HEK293 (cell line): ENCODE data around the gene SMPD3.

Experiments used
- CTCF ChIA-PET: fragments of 350-600 bp; formaldehyde crosslinking; extraction: SDS; loops from one replicate; lab custom pipeline; 2021; ENCODE audit warnings: antibody characterized with exemption; lab: Yijun Ruan, JAX
- POLR2A ChIA-PET: fragments of 300-600 bp; formaldehyde crosslinking; extraction: SDS; loops from one replicate; lab custom pipeline; 2020; ENCODE audit warnings: antibody characterized with exemption, inconsistent platforms; lab: Yijun Ruan, JAX
- H3K27ac ChIP-seq: fragments of 200-500 bp; sonication (Bioruptor generic); 2 replicates; pipeline ENCODE4 v1.5.1; 2014; ENCODE audit warnings: low read depth, low read length, control low read depth, inconsistent platforms; ENCODE audit errors: extremely low read depth
- H3K36me3 ChIP-seq, 2 experiments: fragments of 200-500 bp in 1 of 2; sonication (Bioruptor generic) in 1 of 2; 1 replicate in 1 of 2; 2 replicates in 1 of 2; pipeline ENCODE4 v1.5.1; 2014 to 2017; ENCODE audit warnings: inconsistent platforms in 2 of 2, low read length in 2 of 2; ENCODE audit not compliant: control insufficient read depth in 2 of 2, insufficient read depth in 1 of 2
- H3K4me1 ChIP-seq: fragments of 200-500 bp; sonication (Bioruptor generic); 2 replicates; pipeline ENCODE4 v1.5.1; 2014; ENCODE audit warnings: mild to moderate bottlenecking, low read length, inconsistent platforms; ENCODE audit not compliant: control insufficient read depth, insufficient read depth
- H3K4me3 ChIP-seq: 2 replicates; pipeline ENCODE4 v1.5.1; 2011; ENCODE audit warnings: low read depth, mild to moderate bottlenecking, control low read depth, low read length, moderate library complexity
- H3K9me3 ChIP-seq: fragments of 200-500 bp; sonication (Bioruptor generic); 2 replicates; pipeline ENCODE4 v1.5.1; 2014; ENCODE audit warnings: low read depth, low read length, inconsistent platforms; ENCODE audit not compliant: control insufficient read depth, insufficient read depth
- GLIS1 ChIP-seq: fragments of 450-650 bp; formaldehyde crosslinking; IDR thresholded peaks from 2 replicates; pipeline ENCODE4 v1.5.1; 2016; ENCODE audit warnings: missing biosample characterization, missing genetic modification characterization
- PRDM1 ChIP-seq: fragments of 450-650 bp; formaldehyde crosslinking; IDR thresholded peaks from 2 replicates; pipeline ENCODE4; 2016; ENCODE audit warnings: missing biosample characterization, missing genetic modification characterization
- PRDM2 ChIP-seq: fragments of 450-650 bp; formaldehyde crosslinking; IDR thresholded peaks from 2 replicates; pipeline ENCODE4 v1.5.1; 2016; ENCODE audit warnings: missing biosample characterization, missing genetic modification characterization, borderline replicate concordance
- RBAK ChIP-seq: fragments of 450-650 bp; formaldehyde crosslinking; IDR thresholded peaks from 2 replicates; pipeline ENCODE4 v1.5.1; 2016; ENCODE audit warnings: missing biosample characterization, missing genetic modification characterization
- ZBTB48 ChIP-seq: fragments of 450-650 bp; formaldehyde crosslinking; IDR thresholded peaks from 2 replicates; pipeline ENCODE4 v1.5.1; 2016; ENCODE audit warnings: missing biosample characterization, missing genetic modification characterization
- ZIC2 ChIP-seq: fragments of 450-650 bp; formaldehyde crosslinking; IDR thresholded peaks from 2 replicates; pipeline ENCODE4 v1.5.1; 2016; ENCODE audit warnings: missing biosample characterization, missing genetic modification characterization
- ZNF488 ChIP-seq: fragments of 450-650 bp; formaldehyde crosslinking; IDR thresholded peaks from 2 replicates; pipeline ENCODE4 v1.5.1; 2016; ENCODE audit warnings: missing biosample characterization, missing genetic modification characterization
- ZNF513 ChIP-seq: fragments of 450-650 bp; IDR thresholded peaks from 2 replicates; pipeline ENCODE4 v1.5.1; 2018; ENCODE audit warnings: missing biosample characterization, missing genetic modification characterization
- ZNF843 ChIP-seq: fragments of 450-650 bp; formaldehyde crosslinking; IDR thresholded peaks from 2 replicates; pipeline ENCODE4 v1.5.1; 2016; ENCODE audit warnings: missing biosample characterization, missing genetic modification characterization

SMPD3 gene

DNA sequence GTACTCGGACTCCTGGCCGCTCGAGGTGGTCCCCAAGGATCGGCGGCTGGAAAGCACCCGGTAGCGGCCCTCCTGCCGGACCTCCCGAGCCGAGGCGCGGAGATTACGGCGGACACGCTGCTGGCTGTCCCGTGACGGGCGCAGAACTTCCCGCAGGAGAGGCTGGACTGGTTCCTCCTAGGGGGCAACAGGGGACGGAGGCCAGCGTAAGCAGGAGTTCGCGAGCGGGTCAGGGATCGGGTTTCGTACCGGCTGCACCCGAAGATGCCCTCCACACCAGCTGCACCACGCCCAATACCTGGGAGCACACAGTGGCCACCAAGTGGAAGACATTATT lies 137.9 kb downstream of the SMPD3 start:
- peak overlapping the region; percentile 51 for H3K27ac ChIP-seq
- H3K4me1 ChIP-seq, result no peaks in the 10 kb centered on the region
- ChIA-PET POLR2A (interaction anchor here (0.5 to 2.6 kb wide), 24 partner anchors 9 to 717 kb away, joined by 3 to 40 read pairs (median 6); partner anchors contain the start of genes ESRP2, NFATC3, PLA2G15 and SLC7A6), CTCF (interaction anchor here (0.7 to 2.3 kb wide), 5 partner anchors 18 to 95 kb away, joined by 3 to 28 read pairs (median 4); no protein-coding TSS in a partner anchor)
- 0 out of 2 replicates have a peak, but pooled peaks have one; percentile 35 for TF ChIP-seq PRDM2 (tag by site-specific recombination)
- TF ChIP-seq GLIS1 (tag by site-specific recombination), result 0 out of 2 replicates have a peak, but pooled peaks have one; percentile 12
- TF ChIP-seq ZNF843, result no peak
- TF ChIP-seq ZNF513 (tag by site-specific recombination), result no peak
- TF ChIP-seq RBAK (tag by site-specific recombination), result no peak
- peak; percentile 81 for TF ChIP-seq ZBTB48 (tag by site-specific recombination)
- H3K4me3 ChIP-seq, result peak overlapping the region; percentile 85
- no peaks in the 10 kb centered on the region for H3K9me3 ChIP-seq
- peaks cover 22 to 54% of the 10 kb centered on the region in 2 experiments for H3K36me3 ChIP-seq

- TF ChIP-seq ZIC2 (tag by site-specific recombination) (no peak), ZNF488 (tag by site-specific recombination) (no peak), PRDM1 (tag by site-specific recombination) (peak; percentile 90)
- CTCF ChIA-PET, result no interaction called here
- H3K27ac ChIP-seq, result no peak overlapping the region; the same call in 1 of the 2 replicates
- peak overlapping the region; percentile 85 for H3K4me3 ChIP-seq
- no peaks in the 10 kb centered on the region for H3K9me3 ChIP-seq
- H3K36me3 ChIP-seq, result peaks cover 23 to 56% of the 10 kb centered on the region in 2 experiments
- POLR2A ChIA-PET, result interaction anchor here (2.4 kb wide), 1 partner anchor 13 kb away, joined by 16 read pairs; no protein-coding TSS in a partner anchor
- H3K4me1 ChIP-seq, result no peaks in the 10 kb centered on the region
Measured at GRCh38 chr16:68309799-68310198, 138.5 kb downstream of the SMPD3 start.
